HTERT RPE-1 (cell line): ENCODE results near the gene HDAC7.

Source experiments
- in situ Hi-C: fragments of 300-500 bp; cut with MboI; formaldehyde crosslinking; loops from 4 replicates; pipeline ENCODE4 v1.14.3; 2020; ENCODE audit warnings: low sequenced_read_pairs

HDAC7 gene

DNA sequence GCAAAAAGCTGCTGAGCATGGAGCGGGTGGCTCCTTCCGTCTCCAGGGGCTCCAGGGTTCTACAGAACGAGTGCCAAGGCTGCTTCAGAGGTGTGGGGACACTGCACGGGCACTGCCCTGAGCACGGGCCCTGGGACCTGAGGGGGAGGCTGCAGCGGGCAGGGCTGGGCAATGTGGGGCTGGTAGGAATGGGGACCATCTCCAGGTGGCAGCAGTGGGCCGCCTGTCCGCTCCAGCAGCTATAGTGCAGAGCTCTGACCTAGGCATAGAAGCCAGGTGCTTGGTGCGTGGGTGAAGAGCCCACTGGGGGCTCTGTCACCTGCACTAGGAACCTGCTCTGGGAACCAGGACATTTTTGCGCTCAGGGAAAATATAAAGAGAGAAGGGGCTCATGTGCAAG lies 22.3 kb downstream of the HDAC7 start:
- in situ Hi-C loops = no loop called here

- in situ Hi-C loops = no loop called here
These were observed 23.8 kb downstream of the HDAC7 start for GRCh38 chr12:47795814-47796411.

DNA sequence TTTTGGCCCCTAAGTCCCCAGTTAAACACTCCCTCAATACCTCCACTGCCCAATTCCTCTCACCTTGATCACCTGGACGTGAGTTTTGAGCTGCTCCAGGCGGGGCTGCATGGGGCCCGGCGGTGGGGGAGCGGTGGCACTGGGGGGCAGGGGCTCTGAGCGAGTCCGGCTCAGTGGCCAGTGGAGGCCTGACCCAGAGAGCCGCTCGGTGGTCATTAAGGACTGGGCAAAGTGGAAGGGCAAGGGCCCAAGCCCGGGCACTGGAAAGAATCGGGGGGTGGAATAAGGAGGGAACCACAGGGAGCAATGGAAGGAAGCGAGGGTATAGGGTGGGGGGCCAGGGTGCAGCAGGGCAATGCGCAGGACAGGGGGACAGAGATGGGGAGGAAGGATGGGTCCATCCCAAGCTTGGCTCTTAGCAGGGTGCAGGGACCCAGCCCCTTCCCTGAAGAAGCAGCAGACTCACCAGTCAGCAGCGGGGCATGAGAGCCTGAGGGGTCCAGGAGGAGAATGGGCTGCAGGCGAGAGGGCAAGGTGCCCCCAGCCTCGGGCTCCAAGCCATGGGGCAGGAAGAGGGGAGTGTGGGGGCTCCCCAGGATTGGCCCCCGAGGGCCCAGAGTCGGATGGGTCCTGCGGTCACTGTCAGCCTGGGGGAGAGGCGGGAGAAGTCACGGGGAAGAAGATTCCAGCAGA lies 24.4 kb downstream of the HDAC7 start:
- in situ Hi-C loops = no loop called here

DNA sequence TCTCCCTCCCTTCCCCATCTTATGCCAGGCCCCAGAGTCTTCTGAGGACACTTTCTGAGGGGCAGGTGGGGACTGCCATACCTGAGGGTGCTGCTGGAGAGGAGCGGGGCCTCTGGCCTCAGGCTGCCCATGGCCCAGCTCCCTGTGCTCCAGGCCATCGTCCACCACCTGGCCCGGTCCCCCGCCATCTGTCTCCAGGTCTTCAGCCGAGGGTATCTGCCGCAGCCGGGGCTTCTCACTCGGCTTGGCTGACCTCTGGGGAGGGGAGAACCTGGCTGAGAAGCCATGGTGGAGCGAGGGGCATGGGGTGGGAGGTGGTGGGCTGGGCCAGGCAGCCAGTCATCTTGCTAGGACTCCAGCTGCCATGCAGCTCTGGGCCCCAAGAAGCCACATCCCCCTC lies 25.0 kb downstream of the HDAC7 start:
- in situ Hi-C loops = no loop called here

DNA sequence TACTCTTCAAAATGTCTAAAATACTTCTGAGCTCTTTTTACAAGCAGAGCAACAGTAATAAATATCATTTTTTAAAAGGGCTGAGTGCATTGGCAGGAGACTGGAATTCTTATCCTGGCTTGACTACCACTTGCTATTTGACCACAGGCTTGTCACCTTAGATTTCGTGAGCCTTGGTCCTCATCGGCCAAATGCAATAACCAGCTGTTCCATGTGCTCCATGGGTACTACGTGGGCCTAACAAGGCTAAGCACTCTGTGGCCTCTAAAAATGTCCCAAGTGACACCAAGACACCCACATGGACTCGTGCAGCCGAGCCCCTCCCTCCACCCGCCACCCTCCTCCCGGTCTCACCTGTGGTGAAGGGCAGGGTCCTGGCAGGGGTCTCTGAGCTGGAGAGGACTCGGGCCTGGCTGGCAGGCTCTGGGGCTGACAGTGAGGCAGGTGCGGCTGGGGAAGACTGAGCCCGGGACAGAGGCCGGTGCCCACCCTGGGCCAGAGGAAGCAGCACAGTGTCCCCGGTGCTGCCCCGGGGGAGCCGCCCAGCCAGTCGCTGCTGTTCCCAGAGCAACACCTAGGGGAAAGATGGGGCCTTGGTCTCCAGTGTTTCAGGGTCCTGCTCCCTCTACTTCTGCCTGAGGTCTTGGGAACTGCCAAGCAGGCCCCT lies 26.6 kb downstream of the HDAC7 start:
- in situ Hi-C loops = no loop called here

- in situ Hi-C loops = no loop called here
These were observed 27.8 kb downstream of the HDAC7 start for GRCh38 chr12:47791874-47792273.

- in situ Hi-C loops = no loop called here
These were observed 28.4 kb downstream of the HDAC7 start for GRCh38 chr12:47791351-47791746.

GRCh38 chr12:47790676-47791350 lies 28.9 kb downstream of the HDAC7 start:
- in situ Hi-C loops = no loop called here

DNA sequence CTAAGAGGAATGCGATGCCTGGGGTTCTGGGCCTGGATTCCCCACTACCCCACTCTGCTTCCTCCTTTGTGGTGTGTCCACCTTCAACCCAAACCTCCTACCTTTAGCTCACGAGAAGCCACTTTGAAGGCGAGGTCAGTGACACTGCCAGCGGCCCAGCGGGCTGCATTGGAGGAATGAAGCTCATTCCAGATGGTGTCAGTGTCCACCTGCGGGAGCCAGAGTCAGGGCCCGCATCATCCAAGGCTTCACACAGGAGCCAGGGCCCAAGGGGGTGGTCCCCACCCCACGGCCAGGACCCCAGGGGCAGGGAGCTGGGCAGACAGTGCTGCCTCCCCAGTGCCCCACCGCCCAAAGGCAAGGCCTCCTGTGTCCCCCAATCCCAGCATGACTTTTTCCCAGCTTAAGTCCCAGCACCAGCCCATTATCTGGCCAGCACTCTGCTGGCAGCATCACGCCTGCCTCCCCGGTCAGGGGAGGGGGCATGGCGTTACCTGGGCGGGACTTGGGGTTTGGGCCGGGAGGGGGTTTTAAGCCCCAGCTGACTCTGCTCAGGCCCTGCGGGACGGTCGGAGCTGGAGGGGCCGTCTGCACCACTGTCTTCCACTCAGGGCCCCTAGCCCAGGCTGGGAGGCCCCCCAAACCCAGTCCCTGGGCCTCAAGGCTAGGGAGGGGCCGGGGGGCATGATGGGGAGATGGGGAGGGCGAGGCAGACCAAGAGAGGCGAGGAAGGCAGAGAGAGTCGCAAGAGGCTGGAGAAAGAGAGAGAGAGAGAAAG lies 29.8 kb downstream of the HDAC7 start:
- in situ Hi-C loops = no loop called here

- in situ Hi-C loops = no loop called here
These were observed 30.6 kb downstream of the HDAC7 start for GRCh38 chr12:47789141-47789540.

DNA sequence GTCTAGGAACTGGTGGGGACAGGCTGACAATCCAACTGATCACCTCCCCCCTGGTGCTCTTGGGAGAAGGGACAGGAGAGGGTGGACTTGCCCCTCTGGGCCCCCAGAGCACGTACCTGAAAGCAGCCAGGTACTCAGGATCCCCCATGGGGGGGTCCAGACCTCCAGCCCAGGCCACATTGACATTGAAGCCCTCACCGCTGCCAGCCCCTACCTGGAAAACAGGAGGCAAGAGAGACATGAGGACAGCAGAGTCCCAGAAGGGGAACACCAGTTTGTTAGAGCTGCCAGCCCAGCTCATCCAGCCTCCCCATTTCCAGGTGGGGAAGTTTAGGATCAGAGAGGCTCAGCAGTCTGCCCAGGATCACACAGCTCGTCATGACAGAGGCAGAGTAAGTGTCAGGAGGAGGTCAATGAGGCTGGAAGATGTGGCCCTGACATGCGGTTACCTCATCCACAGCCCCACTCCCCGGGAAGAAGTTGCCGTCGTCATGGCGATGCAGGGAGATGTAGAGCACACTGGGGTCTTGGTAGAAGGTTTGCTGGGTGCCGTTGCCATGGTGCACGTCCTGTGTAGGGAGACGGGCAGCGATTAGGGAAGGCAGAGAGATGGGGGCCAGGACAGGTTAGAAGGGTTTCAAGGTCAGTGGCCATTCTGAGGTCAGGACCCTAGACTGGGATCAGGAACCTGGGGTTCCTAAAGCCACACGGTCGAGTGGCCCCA lies 31.9 kb downstream of the HDAC7 start:
- in situ Hi-C loops = no loop called here

DNA sequence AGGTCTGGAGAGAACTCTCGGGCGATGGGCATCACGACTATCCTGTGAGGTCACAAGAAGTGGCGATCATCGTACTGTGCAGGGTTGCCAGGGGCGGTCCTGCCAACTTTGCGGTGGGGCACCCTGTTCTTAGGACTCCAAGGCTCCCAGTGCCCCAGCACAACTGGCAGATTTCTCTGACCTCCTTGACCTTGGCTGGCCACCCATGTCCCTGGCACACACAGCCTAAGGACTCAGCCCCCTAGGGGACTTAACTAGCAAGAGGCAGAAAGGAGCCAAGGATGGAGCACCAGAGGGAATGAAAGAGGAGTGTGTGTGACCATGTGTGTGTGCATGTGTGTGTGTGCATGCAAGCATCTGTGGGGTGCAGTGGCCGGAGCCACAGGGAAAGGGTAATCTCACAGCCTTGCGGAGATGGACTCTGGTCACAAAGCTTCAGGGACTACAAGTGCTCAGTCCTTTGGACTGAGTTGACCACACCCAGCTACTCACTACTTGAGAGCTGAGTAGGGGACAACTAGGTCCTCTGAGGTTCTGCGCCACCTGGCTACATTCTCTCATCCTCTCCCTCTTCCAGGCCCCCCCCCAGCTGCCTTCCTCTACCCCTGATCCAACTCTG lies 32.9 kb downstream of the HDAC7 start:
- in situ Hi-C loops = no loop called here

- in situ Hi-C loops = no loop called here
These were observed 33.6 kb downstream of the HDAC7 start for GRCh38 chr12:47785887-47786661.

- in situ Hi-C loops = no loop called here
These were observed 34.4 kb downstream of the HDAC7 start for GRCh38 chr12:47785036-47785886.

- in situ Hi-C loops = no loop called here
These were observed 35.6 kb downstream of the HDAC7 start for GRCh38 chr12:47783821-47784819.

DNA sequence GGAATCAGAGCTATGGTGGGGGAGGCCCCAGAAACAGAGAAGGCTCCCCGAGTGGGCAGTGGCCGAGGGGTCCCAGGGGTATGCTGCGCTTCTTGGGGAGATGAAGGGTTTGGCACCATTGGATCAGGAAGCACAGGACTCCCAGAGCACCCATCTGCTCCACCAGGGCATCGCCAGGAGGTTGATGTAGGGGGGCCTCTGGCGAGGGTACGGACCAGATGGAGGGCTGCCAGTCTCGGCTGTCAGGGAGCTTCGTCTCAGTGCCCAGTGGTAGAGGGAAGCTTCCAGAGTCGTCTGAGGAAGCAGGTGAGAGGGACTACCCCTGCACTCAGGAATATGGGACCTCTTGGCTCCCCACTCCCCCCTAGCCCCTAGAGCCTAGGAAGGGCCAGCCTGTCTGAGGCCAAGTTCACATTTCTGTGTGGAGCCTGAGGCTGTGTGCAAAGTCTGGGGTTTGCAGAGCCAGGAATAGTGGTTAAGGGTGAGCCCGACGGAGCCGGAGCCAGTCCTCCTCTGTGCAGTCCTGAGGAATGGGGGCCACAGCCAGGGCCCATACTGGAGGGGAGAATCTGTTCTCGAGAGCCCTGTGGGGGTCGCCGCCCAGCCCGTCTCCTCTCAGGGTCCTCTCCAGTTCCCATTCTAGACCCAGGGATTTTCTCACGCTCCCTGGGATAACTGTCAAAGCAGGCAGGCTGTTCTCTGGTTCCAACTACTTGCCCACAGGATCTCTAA lies 36.5 kb downstream of the HDAC7 start:
- in situ Hi-C loops = no loop called here
